Cardiac muscle cell (in vitro differentiated cells and primary cell): Measurements from ENCODE around the gene POLR2L. TPM values are rescaled to one million over a fixed set of nuclear protein-coding genes. Genes with fewer than 3 reads are reported as not detected.
A peak's percentile ranks its signal among the peaks of the same experiment; 100 is the strongest.

Experiments
- DNase-seq, 2 donors: peaks; one replicate each; pipeline versions ENCODE4 v3.0.0 to v3.0.0-alpha.2; 2010 to 2017; ENCODE audit warnings: low read depth in 1 of 2, low spot score in 1 of 2
- H3K27ac ChIP-seq: fragments of 200-600 bp; sonication (generic); 2 replicates; pipeline ENCODE4 v1.5.1; 2016
- H3K27me3 ChIP-seq: fragments of 200-600 bp; sonication (generic); 2 replicates; pipeline ENCODE4 v1.6.0; 2016; ENCODE audit warnings: control low read depth
- H3K36me3 ChIP-seq: fragments of 200-600 bp; sonication (generic); 2 replicates; pipeline ENCODE4 v1.5.1; 2016; ENCODE audit warnings: control low read depth
- H3K4me1 ChIP-seq: fragments of 200-600 bp; sonication (generic); 2 replicates; pipeline ENCODE4 v1.8.1; 2017; ENCODE audit warnings: low read depth, mild to moderate bottlenecking, mixed run types
- H3K4me3 ChIP-seq: fragments of 200-600 bp; sonication (generic); 2 replicates; pipeline ENCODE4 v1.5.1; 2016; ENCODE audit warnings: mild to moderate bottlenecking
- H3K9me3 ChIP-seq: fragments of 200-600 bp; sonication (generic); 2 replicates; pipeline ENCODE4 v1.5.1; 2017; ENCODE audit warnings: low read depth, mild to moderate bottlenecking, control low read depth
- CTCF ChIP-seq: IDR thresholded peaks from 2 replicates; pipeline ENCODE4 v1.5.1; 2012; ENCODE audit warnings: low read depth, mild to moderate bottlenecking, low read length
- polyA plus RNA-seq: library from polyadenylated mRNA; unstranded; fragments of >200 nt; fragmentation: Nextera tagmentation; extraction: Ambion mirVana; gene quantifications from 2 replicates; pipeline ENCODE4 v1.2.1, GENCODE V29; 2016
- total RNA-seq: library from RNA; depleted of rRNA; stranded (reverse); fragments of >200 nt; gene quantifications from 2 replicates; pipeline ENCODE4 v1.2.3, GENCODE V29; 2016

POLR2L gene
- total and polyA plus RNA-seq, 2 experiments from 2014 or later, result 67.3 to 482 TPM

- TF ChIP-seq CTCF, result no peak
- H3K27ac ChIP-seq, result peak within 1 kb of the TSS; percentile 98
- H3K4me1 ChIP-seq, result peaks cover 9% of the 10 kb centered on the region
- peak within 1 kb of the TSS; percentile 93 for H3K4me3 ChIP-seq
- no peaks in the 10 kb centered on the region for H3K9me3 ChIP-seq
- DNase-seq, result peak; percentile 97 to 98
- H3K36me3 ChIP-seq, result peaks cover 17% of the 10 kb centered on the region
- no peaks in the 10 kb centered on the region for H3K27me3 ChIP-seq
Observed at GRCh38 chr11:809287-810039, 32.9 kb downstream of the POLR2L start, which contains the start of gene RPLP2. TSS of gene RPLP2 (plus strand) at chr11:809967. CDS start at chr11:810235, 268 bp downstream.

GRCh38 chr11:808427-809286 lies 33.7 kb downstream of the POLR2L start:
- peaks cover 12% of the 10 kb centered on the region for H3K4me1 ChIP-seq
- TF ChIP-seq CTCF, result no peak
- peak overlapping the region; percentile 93 for H3K4me3 ChIP-seq
- peak overlapping the region; percentile 98 for H3K27ac ChIP-seq
- peaks cover 17% of the 10 kb centered on the region for H3K36me3 ChIP-seq
- DNase-seq, result no peak
- no peaks in the 10 kb centered on the region for H3K9me3 ChIP-seq
- H3K27me3 ChIP-seq, result no peaks in the 10 kb centered on the region

GRCh38 chr11:804599-804964 lies 37.7 kb downstream of the POLR2L start:
- no peaks in the 10 kb centered on the region for H3K27me3 ChIP-seq
- peak overlapping the region; percentile 54 for H3K4me3 ChIP-seq
- H3K27ac ChIP-seq, result no peak overlapping the region
- peaks cover 12% of the 10 kb centered on the region for H3K4me1 ChIP-seq
- no peaks in the 10 kb centered on the region for H3K9me3 ChIP-seq
- H3K36me3 ChIP-seq, result no peaks in the 10 kb centered on the region
- no peak for TF ChIP-seq CTCF
- no peak for DNase-seq

- no peak for DNase-seq
Observed at GRCh38 chr11:803770-804598, 38.3 kb downstream of the POLR2L start.

More at GRCh38 chr11:803770-804598, 38.3 kb downstream of the POLR2L start:
- Histone ChIP-seq H3K36me3 (no peaks in the 10 kb centered on the region), H3K9me3 (no peaks in the 10 kb centered on the region), H3K27ac (no peak overlapping the region), H3K4me3 (peak overlapping the region; percentile 54), H3K27me3 (no peaks in the 10 kb centered on the region), H3K4me1 (peaks cover 12% of the 10 kb centered on the region)
- no peak for TF ChIP-seq CTCF
